ENCODE results near the gene REXO2. TPM values are rescaled to one million over a fixed set of nuclear protein-coding genes. Genes with fewer than 3 reads are reported as not detected.

Gene REXO2
- total and polyA plus RNA-seq, 2 of the 8 experiments (the other 6 are each of a cell fraction or from before 2014, with no cell fraction given): 111 to 114 TPM

DNA sequence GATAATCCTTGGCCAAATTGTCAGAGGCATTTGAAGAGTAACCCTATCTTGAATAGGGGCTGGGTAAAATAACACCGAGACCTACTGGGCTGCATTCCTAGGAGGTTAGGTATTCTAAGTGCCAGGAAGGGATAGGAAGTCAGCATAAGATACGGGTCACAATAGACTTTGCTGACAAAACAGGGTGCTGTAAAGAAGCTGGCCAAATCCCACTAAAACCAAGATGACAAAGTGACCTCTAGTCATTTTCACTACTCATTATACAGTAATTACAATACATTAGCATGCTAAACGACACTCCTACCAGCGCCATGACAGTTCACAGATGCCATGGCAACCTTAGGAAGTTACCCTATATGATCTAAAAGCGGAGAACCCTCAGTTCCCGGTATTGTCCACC, 964 bp upstream of the REXO2 start (continued):
- TF ChIP-seq SP2 (IDR thresholded peaks at IDR 0.05; ENCODE audit: low read length): no peak
- TF ChIP-seq MAX (IDR thresholded peaks at IDR 0.05): no peak
- TF ChIP-seq EZH2 (IDR thresholded peaks at IDR 0.05; ENCODE audit: low read depth, low read length, severe bottlenecking): no peak
- TF ChIP-seq BCL11A (IDR thresholded peaks at IDR 0.05; ENCODE audit: low read depth in 2 of 2, low read length in 2 of 2): no peak
- TF ChIP-seq EP300 (IDR thresholded peaks at IDR 0.05; ENCODE audit: borderline replicate concordance in 1 of 2, low read depth in 2 of 2, low read length in 2 of 2): no peak
- no peak for TF ChIP-seq BACH1 (IDR thresholded peaks at IDR 0.05; ENCODE audit: low read length)
- no peak for TF ChIP-seq FOSL1 (IDR thresholded peaks at IDR 0.05; ENCODE audit: insufficient read depth, low read depth, low read length)
- no peak for TF ChIP-seq TBP (IDR thresholded peaks at IDR 0.05; ENCODE audit: low read depth, low read length)
- TF ChIP-seq EGR1 (IDR thresholded peaks at IDR 0.05; ENCODE audit: borderline replicate concordance, low read depth, low read length): no peak
- 0 out of 2 replicates have a peak, but pooled peaks have one; percentile 32 for TF ChIP-seq SP1 (IDR thresholded peaks at IDR 0.05; ENCODE audit: low read depth, low read length)
- peak; percentile 32; the same call in 1 of the 2 replicates for TF ChIP-seq POLR2AphosphoS5 (IDR thresholded peaks at IDR 0.05; ENCODE audit: low read depth, low read length)
- no peak for TF ChIP-seq SRF (IDR thresholded peaks at IDR 0.05; ENCODE audit: low read depth, low read length)
- TF ChIP-seq ZNF274 (IDR thresholded peaks at IDR 0.05; ENCODE audit: borderline replicate concordance, extremely low read depth, low read length): no peak
- TF ChIP-seq, protein P1, sequence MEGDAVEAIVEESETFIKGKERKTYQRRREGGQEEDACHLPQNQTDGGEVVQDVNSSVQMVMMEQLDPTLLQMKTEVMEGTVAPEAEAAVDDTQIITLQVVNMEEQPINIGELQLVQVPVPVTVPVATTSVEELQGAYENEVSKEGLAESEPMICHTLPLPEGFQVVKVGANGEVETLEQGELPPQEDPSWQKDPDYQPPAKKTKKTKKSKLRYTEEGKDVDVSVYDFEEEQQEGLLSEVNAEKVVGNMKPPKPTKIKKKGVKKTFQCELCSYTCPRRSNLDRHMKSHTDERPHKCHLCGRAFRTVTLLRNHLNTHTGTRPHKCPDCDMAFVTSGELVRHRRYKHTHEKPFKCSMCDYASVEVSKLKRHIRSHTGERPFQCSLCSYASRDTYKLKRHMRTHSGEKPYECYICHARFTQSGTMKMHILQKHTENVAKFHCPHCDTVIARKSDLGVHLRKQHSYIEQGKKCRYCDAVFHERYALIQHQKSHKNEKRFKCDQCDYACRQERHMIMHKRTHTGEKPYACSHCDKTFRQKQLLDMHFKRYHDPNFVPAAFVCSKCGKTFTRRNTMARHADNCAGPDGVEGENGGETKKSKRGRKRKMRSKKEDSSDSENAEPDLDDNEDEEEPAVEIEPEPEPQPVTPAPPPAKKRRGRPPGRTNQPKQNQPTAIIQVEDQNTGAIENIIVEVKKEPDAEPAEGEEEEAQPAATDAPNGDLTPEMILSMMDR (IDR thresholded peaks at IDR 0.05; ENCODE audit: control extremely low read depth in 1 of 3, insufficient read depth in 1 of 3, low read depth in 1 of 3, low read length in 3 of 3): no peak
- no peak for TF ChIP-seq SUZ12 (IDR thresholded peaks at IDR 0.05; ENCODE audit: low read length)
- TF ChIP-seq TCF12 (IDR thresholded peaks at IDR 0.05; ENCODE audit: low read depth, low read length): no peak
- TF ChIP-seq JUND (IDR thresholded peaks at IDR 0.05; ENCODE audit: low read length): peak; percentile 84
- TF ChIP-seq SP4 (IDR thresholded peaks at IDR 0.05; ENCODE audit: low read length): no peak
- TF ChIP-seq POU5F1 (IDR thresholded peaks at IDR 0.05; ENCODE audit: low read depth, low read length): no peak
- TF ChIP-seq CEBPB (IDR thresholded peaks at IDR 0.05; ENCODE audit: low read depth, low read length): no peak
- TF ChIP-seq RXRA (IDR thresholded peaks at IDR 0.05; ENCODE audit: insufficient read depth, low read depth, low read length): no peak
- no peak for TF ChIP-seq NRF1 (IDR thresholded peaks at IDR 0.05; ENCODE audit: low read depth, low read length)

All from H1 (cell line).